NCI-H1694 treated with DMSO at 0.1 percent for 48 hours (cell line): Measurements from ENCODE around the gene TRAF4.
"Not testable (repeated sequence)": the region's sequence is repeated elsewhere in the genome, so short reads cannot be mapped to it uniquely, and the experiment has no call there.

Source experiments
- DNase-seq: peaks from one replicate; lab custom pipeline; 2025; lab: John Stamatoyannopoulos, UW

TRAF4 gene

DNA sequence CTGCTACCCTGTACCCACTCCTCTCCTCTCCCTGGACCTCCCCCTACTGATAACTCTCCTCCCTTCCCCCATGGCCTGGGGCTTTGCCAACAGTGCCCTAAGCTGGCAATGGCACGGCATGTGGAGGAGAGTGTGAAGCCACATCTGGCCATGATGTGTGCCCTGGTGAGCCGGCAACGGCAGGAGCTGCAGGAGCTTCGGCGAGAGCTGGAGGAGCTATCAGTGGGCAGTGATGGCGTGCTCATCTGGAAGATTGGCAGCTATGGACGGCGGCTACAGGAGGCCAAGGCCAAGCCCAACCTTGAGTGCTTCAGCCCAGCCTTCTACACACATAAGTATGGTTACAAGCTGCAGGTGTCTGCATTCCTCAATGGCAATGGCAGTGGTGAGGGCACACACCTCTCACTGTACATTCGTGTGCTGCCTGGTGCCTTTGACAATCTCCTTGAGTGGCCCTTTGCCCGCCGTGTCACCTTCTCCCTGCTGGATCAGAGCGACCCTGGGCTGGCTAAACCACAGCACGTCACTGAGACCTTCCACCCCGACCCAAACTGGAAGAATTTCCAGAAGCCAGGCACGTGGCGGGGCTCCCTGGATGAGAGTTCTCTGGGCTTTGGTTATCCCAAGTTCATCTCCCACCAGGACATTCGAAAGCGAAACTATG, 5.2 kb downstream of the TRAF4 start:
- DNase-seq: no peak

DNA sequence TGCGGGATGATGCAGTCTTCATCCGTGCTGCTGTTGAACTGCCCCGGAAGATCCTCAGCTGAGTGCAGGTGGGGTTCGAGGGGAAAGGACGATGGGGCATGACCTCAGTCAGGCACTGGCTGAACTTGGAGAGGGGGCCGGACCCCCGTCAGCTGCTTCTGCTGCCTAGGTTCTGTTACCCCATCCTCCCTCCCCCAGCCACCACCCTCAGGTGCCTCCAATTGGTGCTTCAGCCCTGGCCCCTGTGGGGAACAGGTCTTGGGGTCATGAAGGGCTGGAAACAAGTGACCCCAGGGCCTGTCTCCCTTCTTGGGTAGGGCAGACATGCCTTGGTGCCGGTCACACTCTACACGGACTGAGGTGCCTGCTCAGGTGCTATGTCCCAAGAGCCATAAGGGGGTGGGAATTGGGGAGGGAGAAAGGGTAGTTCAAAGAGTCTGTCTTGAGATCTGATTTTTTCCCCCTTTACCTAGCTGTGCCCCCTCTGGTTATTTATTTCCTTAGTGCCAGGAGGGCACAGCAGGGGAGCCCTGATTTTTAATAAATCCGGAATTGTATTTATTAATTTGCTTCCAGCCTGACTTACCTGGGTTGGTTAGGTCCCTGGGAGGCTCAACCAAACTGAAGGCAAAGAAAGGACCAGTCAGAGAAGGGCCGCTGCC, 5.8 kb downstream of the TRAF4 start:
- DNase-seq: no peak

DNA sequence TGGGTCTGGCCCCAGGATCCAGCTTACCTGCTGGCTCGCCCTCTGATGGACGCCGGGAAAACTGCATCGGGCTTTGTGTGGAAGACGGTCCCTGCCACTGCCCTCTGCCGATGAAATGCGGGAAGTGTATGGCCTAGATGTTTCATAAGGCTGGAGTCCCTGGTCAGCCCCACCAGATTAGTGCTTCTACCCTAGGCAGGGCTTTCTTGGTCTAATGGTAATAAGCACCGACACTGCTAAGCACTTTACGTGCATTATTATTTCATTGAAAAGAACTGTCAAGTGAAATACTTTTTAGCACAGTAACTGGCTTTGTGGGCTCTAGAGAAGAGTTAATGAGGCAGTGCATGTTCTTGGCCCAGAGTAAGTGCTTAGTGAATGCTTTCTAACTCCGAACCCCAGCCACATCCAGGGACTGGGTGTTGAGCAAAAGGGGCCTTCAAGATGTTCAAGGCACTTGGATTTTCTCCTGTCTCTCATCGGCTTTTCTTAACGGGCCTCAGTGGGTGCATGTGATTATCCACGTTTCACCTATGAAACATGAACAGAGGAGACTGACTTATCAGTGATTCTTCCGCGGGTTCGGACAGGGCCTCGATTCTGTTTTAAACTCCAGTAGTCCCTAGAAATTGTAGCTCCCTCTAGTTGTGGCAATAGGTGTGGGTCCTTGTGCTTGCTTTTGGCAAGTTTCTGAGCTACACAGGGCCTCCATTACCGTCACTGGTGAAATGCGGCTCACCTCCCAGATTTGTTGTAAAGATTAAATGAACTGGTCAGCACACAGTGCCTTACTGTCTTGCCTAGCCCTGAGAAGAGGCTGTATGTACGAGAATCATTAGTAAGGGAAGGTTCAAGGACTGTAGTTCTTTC, 6.6 kb downstream of the TRAF4 start:
- peak; percentile 93 for DNase-seq

DNA sequence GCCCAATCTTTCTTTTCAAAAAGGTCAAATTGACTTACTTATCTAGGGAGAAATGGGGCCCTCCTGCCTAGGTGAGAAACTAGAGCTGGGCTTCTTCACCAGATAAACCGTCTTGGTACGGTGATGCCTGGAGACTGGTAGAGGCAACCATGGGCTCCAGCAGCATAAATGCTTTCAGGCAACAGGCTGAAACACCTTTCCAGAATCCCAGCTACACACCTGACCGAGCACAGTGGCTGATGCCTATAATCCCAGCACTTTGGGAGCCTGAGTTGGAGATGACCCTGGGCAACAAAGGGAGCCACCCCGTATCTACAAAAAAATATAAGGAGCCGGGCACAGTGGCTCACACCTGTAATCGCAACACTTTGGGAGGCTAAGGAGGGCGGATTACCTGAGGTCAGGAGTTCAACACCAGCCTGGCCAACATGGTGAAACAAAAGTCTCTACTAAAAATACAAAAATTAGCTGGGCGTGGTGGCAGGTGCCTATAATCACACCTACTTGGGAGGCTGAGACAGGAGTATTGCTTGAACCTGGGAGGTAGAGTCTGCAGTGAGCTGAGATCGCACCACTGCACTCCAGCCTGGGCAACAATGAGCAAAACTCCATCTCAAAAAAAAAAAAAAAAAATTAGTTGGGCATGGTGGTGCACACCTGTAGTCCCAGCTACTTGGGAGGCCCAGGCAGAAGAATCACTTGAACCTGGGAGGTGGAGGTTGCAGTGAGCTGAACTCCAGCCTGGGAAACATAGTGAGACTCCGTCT, 8.0 kb downstream of the TRAF4 start:
- no peak for DNase-seq

DNA sequence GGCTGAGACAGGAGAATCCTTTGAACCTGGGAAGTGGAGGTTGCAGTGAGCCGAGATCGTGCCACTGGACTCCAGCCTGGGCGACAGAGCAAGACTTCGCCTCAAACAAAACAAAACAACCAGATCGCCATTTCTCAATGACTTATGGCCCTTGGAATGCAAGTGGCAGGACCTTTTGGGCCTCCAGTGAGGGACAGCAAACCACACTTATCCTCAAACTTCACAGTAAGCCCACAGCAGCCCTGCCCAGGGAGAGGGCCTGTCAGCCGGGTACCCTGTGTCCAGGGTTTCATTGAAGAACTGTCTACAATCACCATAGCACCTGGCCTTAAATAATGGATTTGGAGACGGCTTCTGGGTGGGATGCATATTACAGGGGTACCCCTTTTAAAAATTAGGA, 11.7 kb downstream of the TRAF4 start:
- DNase-seq: no peak

DNA sequence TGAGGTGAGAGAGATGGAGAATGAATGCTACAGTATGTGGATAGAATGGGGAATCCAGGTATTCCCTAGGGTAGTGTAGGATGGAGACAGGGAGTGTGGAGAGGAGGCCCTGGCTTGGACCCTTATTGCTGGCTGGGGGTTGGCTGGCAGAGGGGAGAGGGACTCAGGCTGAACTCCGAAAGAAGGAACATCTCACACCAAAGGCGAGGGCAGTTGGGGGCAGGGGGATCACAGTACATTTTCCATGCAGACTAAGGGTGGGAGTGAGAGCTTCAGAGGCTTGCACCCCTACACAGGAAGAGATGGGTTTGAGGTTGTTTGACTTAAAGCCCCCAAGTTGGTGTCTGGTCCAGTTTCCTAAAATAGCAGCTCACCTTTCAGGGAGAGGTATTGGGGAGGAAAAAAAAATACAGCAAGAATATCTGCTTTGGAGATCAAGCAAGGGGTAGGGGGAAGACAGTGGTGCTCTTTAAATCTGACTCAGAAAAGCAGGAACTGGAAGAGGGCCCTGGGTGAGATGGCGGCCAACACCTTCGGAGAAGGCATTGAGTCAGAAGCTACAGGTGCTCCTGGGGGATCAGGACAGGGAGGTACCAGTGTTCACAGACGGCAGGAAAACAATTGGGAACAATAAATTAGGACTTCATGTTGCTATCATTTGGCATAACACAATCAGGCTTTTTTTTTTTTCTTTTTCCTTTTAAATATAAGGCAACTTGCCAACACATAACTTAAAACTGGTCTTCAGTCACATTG, 12.4 kb downstream of the TRAF4 start:
- DNase-seq: no peak

DNA sequence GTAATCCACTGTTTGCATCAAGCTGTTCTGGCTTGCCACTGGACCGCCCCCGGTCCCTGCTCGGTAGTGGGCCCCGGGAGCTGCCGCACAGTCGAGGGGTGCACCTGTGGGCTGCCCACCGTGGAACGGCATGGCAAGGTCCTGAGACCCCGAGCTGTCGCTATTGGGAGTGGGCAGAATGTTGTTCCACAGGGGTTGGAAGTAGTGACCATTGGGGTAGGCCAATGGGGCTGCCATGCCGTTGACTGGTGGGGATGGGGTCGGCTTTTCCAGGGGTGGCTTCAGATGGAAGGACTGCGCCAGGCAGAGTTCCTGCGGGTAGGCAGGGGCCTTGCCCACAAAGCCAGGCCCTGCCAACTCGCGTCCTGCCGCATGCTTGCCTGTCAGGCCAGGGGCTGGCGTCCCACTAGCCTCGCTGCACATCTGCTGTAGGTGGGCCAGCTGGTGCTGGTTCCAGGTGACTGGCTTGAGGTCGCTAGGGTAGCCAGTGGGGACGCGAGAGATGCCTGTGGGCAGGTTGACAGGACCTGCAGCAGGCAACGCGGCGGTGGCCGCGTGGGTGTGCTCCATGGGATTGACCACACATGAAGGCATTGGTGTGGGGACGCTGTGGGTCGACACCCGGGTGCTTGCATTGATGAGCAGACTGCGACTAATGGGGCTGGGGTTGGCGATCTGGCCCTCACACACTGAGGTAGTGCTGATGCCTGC, 14.8 kb downstream of the TRAF4 start:
- no peak for DNase-seq

DNA sequence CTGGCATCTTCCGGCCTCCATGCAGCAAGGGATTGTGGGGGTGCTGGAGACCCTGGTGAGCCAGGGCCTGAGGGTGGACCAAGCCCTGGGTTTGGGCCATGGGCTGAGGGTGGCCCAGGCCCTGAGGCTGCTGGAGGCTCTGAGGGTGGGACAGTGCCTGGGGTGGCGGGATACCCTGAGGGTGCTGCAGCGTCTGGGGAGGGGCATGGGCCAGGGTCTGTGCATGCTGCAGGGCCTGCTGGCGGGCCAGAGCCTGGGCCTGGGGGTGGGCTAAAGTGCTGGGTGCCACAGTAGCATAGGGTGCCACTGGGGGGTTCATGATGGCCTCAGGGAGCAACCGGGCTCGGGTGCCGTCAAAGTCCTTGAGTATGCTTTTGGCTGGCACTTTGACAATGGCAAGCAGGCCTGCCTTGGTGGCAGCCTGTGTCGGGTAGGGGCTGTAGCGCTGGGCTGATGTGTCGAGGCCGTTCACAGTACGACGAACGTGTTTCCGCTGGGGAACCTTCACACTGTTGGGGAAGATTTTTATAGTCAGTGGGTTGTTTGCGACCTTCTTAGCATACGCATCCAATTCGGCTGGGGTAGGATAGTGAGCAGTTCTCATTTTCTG, 15.6 kb downstream of the TRAF4 start:
- no peak for DNase-seq

DNA sequence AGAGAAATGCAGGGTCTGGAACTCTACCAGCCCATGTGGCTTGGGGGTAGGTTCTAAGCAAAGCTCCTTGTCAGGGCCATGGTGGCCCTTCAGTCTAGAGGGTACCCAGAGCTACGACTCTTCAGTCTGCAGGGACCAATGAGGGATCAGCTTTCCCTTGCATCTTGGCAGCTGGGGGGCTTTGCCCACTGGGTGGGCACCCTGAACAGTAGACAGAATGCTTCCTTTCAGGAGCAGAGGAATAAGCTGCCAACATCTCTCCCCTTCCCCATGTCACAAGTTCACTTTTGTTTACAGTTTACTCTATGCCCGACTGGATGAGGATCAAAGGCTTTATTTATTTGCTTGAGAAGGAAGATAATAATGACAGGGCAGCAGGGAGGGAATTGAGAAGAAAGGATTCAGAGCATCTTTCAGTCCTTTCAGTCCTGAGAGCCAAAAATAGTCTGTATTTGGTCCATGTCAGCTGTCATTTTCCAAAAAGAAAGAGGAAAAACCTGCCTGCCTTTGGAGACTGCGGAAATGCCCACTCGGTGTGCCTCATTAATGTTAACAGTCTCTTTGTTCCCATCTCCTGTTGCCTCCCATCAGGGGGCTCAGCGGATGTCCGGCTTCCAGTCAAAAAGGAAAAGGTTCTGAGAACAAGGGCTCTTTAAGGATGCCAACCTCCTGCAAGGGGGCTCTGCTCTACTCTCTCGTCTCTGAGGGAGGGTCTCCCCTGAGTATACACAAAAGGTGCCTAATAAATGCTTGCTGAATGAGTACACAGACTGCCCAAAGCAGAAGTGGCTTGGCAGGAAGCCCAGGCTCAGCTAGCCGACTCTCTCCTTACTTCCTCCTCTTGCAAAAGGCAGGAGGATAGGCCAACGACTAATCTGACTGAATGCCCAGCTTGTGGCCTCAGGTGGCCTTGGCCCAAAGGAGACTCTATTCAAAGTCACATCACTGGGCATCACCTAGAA, 17.1 kb downstream of the TRAF4 start:
- DNase-seq: no peak

DNA sequence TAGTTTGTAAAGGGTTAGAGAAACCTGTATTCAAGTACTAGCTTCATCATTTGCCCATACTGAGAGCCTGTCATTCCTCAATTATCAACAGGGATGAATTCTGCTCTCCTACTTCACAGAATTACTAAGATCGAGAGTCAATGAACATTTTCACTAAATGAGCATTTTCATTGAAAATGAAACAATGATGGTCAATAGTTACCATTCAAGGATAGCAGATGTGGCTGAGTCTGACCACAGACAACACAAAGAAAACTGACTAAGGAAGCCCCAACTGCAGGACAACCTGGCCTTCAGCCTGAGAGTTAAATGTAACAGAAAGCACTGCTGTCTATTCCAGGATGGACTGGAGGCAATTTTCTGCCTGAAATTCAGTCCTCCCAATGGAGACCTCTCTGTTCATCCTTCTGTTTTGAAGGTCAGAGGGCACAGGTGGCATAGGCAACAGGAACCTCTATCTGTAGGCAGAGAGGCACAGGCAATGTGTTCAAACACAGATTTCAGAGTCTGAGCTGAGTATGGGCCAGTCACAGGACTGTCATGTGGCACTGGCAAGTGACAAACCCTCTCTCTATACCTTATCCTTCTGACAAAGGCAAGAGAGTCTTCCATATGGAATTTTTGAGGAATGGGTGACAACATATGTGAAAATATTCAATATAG, 19.5 kb downstream of the TRAF4 start:
- no peak for DNase-seq

DNA sequence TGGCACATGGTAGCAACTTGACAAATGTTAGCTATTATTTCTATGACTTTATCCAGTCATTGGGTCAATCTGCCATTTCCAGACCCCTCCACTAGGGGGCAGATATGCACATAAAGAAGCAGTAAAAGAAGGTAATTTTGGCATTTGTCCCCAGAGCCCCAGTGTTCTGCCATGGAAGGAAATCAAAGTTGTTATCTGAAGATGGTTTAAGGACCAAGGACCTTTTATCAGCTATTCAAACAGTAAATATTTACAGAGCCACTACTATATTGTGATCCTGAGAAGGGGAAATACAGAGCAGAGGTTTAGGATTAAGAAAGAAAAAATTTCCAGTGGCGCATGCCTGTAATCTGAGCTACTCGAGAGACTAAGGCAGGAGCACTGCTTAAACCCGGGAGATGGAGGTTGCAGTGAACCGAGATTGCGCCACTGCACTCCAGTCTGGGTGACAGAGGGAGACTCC, 20.0 kb downstream of the TRAF4 start:
- DNase-seq: peak; percentile 78

DNA sequence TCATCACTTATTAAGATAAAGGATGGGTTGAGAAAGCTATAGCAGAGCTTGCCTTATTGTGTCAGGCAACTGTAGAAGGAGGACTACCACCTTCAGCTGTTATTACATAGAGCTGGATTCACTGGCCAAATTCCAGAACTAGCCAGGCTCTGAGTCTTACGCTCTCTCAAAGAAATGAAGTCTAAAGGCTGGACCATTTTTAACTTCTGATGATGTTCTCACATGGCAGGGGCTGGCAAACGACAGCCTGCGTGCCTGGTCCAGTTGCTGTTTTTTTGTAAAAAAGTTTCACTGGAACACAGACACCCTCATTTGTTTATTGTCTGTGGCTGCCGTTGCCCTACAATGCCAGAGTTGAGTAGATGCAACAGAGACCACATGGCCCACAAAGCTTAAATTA, 21.2 kb downstream of the TRAF4 start:
- no peak for DNase-seq

DNA sequence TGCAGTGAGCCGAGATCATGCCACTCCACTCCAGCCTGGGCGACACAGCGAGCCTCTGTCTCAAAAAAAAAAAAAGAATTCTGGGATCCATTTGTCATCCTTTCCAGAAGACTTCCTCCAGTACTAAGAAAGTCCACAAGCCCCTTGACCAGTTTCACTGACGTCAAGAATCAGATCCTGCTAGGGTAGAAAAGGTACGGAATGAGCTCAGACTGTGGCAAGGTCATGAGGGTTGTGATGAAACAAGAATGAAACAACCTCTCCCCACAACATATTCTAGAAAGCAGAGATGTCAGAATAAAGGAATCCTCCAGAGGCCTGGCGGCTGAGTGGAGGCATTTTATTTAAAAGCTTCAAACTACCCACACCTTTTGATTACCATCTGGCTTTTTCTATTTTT, 29.9 kb downstream of the TRAF4 start:
- DNase-seq: no peak

DNA sequence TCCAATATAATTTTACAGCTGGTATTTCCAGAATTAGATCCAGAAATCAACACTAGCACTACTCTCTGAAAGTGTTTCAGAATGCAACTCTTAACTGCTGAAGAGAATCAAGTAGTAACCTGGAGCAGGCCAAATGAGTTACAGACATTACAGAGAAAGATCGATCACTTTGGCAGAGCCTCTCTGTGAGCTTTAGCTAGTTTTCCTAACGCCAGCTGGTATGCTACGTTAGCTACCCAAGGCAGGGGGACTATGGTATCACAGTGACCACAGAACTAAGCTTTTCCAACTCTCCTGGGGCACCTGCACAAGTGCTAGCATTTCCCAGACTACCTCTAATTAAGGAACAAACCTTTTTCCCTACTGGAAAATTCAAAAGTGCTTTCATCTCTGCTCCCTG, 30.4 kb downstream of the TRAF4 start:
- DNase-seq: no peak

DNA sequence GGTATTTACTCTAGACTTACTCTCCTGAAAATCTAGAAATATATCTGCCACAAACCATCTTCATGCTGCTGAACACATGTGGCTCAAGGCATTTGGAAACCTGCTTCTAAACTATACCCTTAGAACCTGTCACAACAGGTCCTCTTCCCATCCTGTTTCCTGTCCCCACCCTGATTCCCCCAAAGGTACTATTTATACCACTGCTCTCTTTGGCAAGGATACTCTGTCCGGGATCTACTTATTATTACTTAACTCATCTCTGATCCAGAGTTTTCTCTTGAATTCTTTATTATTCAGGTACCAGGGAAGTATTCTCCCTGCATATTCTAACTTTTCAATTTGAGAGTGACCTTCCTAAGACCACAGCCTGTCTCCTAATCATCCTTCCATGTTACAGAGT, 33.4 kb downstream of the TRAF4 start:
- no peak for DNase-seq

DNA sequence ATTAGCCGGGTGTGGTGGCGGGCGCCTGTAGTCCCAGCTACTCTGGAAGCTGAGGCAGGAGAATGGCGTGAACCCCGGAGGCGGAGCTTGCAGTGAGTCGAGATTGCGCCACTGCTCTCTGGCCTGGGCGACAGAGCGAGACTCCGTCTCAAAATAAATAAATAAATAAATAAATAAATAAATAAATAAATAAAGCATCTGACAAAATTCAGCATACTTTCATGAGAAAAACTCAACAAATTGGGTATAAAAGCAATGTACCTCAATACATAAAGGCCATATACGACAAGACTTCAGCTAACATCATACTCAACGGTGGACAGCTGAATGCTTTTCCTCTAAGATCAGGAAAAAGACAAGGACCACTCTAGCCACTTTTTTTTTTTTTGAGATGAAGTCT, 35.8 kb downstream of the TRAF4 start:
- DNase-seq: not testable (repeated sequence)

DNA sequence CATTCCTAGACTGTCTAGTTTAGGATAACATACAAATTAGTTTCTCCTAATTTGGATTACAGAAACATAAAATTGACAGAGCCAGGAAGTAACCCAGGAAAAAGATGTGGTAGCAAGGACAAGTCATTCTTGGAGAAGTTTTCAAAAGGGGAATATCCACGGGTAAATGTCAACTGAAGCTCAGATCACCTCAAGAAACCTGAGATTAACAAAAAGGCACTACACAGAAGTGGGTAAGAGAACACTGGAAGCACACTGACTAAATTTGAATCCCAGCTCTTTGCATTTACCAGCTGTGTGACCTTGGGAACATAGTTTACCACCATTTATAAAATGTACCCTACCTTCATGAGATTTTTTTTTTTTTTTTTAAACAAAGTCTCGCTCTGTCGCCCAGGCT, 39.4 kb downstream of the TRAF4 start:
- DNase-seq: no peak

DNA sequence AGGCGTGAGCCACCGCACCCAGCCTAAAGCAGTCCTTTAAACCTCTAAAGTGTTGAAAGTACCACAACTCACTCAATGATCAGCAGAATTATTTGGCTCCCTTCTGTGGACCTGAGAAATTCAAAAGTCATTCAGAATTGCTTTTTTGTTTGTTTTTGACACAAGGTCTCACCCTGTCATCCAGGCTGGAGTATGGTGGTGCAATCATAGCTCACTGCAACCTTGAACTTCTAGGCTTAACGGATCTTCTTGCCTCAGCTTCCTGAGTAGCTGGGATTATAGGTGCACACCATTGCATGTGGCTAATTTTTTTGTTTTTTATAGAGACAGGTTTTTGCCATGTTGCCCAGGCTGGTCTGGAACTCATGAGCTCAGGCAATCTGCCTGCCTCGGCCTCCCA, 44.3 kb downstream of the TRAF4 start:
- no peak for DNase-seq
